Ishikawa (cell line): Measurements from ENCODE around the gene PRRT1B.

Experiments used
- CEBPB ChIP-seq: IDR thresholded peaks from 2 replicates; pipeline ENCODE4 v1.6.1; 2012
- CREB1 ChIP-seq: IDR thresholded peaks from 2 replicates; pipeline ENCODE4 v1.6.1; 2012; ENCODE audit warnings: low read depth
- EGR1 ChIP-seq: IDR thresholded peaks from 2 replicates; pipeline ENCODE4 v1.6.1; 2012
- EP300 ChIP-seq: IDR thresholded peaks from 2 replicates; pipeline ENCODE4 v1.6.1; 2012; ENCODE audit warnings: borderline replicate concordance
- FOXM1 ChIP-seq: IDR thresholded peaks from 2 replicates; pipeline ENCODE4 v1.6.1; 2012; ENCODE audit warnings: low read depth, borderline replicate concordance
- NFIC ChIP-seq: IDR thresholded peaks from 2 replicates; pipeline ENCODE4 v1.6.1; 2012
- RAD21 ChIP-seq: IDR thresholded peaks from 2 replicates; pipeline ENCODE4 v1.6.1; 2012; ENCODE audit warnings: low read depth
- TAF1 ChIP-seq: IDR thresholded peaks from 2 replicates; pipeline ENCODE4 v1.6.1; 2012; ENCODE audit warnings: low read depth, mild to moderate bottlenecking
- TCF12 ChIP-seq: IDR thresholded peaks from 2 replicates; pipeline ENCODE4 v1.6.1; 2012; ENCODE audit warnings: low read depth
- TEAD4 ChIP-seq: IDR thresholded peaks from 2 replicates; pipeline ENCODE4 v1.6.1; 2012
- YY1 ChIP-seq: IDR thresholded peaks from 2 replicates; pipeline ENCODE4 v1.6.1; 2012; ENCODE audit warnings: low read depth
- ZBTB7A ChIP-seq: IDR thresholded peaks from 2 replicates; pipeline ENCODE4 v1.6.1; 2012; ENCODE audit warnings: low read depth
- TF ChIP-seq, protein P1 (sequence below): IDR thresholded peaks from 2 replicates; pipeline ENCODE4 v1.6.1; 2012
- TF ChIP-seq, protein P2 (sequence below): IDR thresholded peaks from 2 replicates; pipeline ENCODE4 v1.6.1; 2012
- TF ChIP-seq, protein P3 (sequence below): IDR thresholded peaks from 2 replicates; pipeline ENCODE4 v1.6.1; 2012; ENCODE audit warnings: low read depth, mild to moderate bottlenecking

PRRT1B gene

DNA sequence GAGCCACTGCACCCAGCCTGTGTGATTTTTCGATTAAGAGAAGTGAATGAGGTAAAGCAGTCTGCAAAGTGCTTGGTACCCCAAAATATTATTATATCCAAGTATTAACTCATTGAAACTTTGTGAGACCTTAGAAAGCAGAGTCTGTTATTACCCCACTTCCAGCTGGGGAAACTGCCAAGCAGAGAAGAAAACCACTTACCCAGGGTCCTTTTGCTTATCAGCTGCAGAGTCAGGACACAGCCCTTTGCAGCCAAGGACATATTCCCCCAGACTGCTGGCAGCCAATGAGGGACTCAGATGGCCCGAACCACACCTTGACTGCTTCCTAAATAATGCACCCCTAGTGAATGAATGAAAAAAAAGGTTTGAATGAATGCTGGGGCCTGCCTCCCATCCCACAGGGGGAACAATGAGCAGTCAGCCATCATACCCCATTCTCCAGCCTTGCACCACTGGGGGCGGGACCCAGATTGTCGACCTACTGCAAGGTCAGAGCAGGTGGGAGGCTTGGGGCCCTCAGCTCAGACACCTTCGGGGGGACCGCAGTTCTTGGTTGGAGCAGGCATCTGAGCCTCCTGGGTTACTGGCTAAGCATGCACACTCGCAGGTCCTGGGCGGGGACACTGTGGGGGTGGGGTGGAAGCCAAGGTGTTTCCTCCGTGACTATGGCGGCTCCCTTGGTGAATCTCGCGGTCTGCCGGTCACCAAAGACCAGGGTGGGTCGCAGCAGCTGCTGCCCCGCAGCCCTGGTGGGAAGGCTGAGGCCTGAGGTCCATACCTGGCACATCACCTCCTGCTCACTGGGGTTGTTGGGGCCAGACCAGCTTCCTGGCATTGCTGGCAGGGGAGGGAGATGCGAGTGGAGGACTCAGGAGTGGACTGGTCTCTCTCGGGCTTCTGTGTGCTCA, 29.7 kb downstream of the PRRT1B start:
- TF ChIP-seq, protein P1, sequence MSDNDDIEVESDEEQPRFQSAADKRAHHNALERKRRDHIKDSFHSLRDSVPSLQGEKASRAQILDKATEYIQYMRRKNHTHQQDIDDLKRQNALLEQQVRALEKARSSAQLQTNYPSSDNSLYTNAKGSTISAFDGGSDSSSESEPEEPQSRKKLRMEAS = no peak
- TF ChIP-seq TAF1 (no peak), RAD21 (no peak), TEAD4 (no peak), YY1 (no peak)

DNA sequence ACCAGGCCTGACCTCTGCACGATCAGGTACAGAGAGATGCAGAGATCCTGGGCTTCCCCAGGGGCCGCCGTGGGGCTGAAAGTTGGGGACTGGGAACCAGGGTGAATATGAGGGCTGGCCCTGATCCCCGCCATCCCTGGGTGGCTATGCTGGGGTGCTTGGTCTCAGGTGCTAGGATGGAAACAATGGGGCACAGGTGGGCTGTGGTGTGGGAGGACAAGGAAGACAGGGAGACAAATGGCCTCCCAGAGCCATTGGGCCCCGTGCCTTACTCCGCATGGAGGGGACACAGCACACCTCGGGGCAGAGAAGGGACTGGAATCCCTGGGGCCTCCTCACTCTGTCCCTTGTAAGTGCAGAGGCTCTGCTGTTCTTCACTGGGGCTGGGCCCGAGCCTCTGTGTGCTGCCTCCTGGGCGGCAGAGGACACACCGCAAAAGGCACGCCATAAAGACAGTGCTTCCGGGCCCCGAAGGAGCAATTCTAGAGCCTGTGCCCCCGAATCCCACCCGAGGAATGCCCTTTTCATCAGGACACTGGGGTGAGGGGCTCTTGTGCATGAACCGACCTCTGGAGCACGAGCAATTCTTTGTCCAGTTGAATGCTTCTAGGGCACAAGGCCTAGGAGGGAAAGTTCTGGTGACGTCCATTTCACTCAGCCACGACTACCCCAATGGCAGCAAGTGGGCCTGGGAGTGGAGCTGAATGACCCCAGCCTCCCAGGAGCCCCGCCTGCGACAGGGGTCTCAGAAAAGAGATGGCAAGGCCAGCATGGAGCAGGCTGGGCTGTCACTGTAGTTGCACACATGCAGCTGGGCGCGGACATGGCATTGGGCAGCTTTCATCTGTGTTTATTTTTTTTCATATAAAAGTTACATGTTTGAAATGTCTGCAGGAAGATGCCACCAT, 30.9 kb downstream of the PRRT1B start:
- TF ChIP-seq CREB1 (no peak), ZBTB7A (no peak), TEAD4 (no peak), TAF1 (no peak), FOXM1 (no peak)
- TF ChIP-seq, protein P2, sequence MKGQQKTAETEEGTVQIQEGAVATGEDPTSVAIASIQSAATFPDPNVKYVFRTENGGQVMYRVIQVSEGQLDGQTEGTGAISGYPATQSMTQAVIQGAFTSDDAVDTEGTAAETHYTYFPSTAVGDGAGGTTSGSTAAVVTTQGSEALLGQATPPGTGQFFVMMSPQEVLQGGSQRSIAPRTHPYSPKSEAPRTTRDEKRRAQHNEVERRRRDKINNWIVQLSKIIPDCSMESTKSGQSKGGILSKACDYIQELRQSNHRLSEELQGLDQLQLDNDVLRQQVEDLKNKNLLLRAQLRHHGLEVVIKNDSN = no peak
- TF ChIP-seq, protein P1 = no peak
- TF ChIP-seq, protein P3, sequence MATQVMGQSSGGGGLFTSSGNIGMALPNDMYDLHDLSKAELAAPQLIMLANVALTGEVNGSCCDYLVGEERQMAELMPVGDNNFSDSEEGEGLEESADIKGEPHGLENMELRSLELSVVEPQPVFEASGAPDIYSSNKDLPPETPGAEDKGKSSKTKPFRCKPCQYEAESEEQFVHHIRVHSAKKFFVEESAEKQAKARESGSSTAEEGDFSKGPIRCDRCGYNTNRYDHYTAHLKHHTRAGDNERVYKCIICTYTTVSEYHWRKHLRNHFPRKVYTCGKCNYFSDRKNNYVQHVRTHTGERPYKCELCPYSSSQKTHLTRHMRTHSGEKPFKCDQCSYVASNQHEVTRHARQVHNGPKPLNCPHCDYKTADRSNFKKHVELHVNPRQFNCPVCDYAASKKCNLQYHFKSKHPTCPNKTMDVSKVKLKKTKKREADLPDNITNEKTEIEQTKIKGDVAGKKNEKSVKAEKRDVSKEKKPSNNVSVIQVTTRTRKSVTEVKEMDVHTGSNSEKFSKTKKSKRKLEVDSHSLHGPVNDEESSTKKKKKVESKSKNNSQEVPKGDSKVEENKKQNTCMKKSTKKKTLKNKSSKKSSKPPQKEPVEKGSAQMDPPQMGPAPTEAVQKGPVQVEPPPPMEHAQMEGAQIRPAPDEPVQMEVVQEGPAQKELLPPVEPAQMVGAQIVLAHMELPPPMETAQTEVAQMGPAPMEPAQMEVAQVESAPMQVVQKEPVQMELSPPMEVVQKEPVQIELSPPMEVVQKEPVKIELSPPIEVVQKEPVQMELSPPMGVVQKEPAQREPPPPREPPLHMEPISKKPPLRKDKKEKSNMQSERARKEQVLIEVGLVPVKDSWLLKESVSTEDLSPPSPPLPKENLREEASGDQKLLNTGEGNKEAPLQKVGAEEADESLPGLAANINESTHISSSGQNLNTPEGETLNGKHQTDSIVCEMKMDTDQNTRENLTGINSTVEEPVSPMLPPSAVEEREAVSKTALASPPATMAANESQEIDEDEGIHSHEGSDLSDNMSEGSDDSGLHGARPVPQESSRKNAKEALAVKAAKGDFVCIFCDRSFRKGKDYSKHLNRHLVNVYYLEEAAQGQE = no peak

DNA sequence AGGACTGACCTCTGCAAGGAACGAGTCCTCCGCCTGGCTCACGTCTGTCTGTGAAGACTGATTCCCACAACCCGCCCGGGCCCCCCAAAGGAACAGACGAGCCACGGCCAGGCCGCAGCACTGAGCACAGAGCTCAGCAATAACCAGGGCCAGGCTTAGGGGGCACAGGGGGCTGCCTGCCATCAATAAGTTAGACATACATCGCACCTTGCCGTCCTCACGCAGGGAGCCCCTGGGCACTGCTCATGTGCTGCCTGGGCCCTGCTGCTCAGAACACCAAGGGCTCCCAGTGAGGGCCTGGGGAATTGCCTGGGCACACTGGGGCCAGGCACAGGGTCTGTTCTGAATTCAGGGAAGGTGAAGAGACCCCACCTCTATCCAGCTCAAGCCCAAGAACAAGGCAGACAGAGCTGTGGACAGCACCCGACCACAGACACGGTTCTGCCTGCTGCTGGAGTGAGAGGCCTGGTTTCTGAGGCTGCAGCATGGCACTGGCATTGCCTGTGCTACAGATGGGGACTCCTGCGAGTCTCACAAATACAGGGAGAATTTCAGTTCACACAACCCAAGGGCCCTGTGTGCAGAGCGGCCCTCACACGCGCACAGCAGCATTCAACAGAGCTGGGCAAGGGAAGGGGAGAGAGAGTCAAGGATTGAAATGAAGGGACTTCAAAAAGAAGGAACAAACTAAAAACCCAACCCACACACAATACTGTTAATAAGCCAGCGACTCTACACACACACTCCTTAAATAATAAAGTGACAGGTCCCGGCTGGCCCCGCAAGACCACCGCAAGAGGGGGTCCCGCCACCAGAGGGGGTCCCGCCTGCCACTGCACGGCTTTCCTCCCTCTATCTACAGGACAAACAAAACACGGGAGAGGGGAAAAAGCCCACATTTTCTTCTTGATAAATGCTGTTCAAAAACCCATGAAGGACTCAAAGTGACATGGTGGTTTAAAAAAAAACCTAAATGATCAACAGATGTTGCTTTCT, 32.0 kb downstream of the PRRT1B start:
- no peak for TF ChIP-seq EGR1
- TF ChIP-seq FOXM1 = no peak
- no peak for TF ChIP-seq TEAD4
- TF ChIP-seq, protein P3 = no peak
- TF ChIP-seq, protein P2 = no peak
- TF ChIP-seq TAF1 = no peak

DNA sequence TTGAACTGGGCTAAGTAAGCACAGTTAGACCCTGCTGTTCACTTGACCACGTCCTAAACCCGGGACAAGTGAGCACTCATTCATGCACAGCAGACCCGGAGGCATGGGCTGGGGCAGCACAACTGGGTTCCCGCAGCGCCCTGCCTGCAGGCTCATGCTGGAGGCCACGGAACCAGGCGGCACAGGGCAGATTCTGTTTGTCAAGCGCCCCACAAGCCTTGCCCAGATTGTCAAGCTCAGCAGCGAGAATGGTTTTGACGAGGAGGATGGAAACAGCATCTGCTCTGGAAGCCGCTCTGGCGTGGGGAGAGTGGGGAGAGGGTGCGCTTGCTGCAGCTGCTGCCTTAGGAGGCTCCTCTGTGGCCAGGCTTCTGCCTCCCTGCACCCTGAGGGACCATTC, 32.7 kb downstream of the PRRT1B start:
- no peak for TF ChIP-seq TAF1
- no peak for TF ChIP-seq CEBPB
- TF ChIP-seq CREB1 = no peak
- TF ChIP-seq NFIC = no peak
- no peak for TF ChIP-seq EGR1
- no peak for TF ChIP-seq FOXM1
- TF ChIP-seq, protein P3 = no peak
- TF ChIP-seq, protein P2 = no peak
- no peak for TF ChIP-seq EP300
- TF ChIP-seq TEAD4 = no peak
- no peak for TF ChIP-seq RAD21
- TF ChIP-seq ZBTB7A = no peak
- TF ChIP-seq YY1 = no peak
- TF ChIP-seq, protein P1 = no peak
- TF ChIP-seq TCF12 = no peak
